ENCODE results near the gene CD99L2.

DNA sequence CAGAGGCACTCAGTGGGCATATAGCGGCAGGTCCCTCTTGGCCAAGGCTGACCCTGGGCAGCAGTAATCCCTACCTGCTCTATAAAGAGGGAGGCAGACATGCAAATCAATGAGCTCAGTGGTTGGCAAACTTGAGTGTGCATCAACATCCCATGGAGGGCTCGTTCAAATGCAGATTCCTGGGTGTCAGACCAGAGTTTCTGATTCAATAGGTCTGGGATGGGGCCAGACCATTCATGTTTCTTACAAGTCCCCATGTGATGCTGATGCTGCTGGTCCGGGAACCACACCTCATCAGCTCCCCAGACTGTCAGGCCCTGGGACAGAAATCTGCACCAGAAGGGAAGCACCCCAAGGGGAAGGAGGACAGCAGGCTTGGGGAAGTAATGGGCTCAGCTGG lies 45.8 kb upstream of the CD99L2 start:
- no peak for TF ChIP-seq CTCF (IDR thresholded peaks at IDR 0.05; ENCODE audit: low read depth, low read length, poor library complexity, severe bottlenecking)
- no peak for TF ChIP-seq EZH2phosphoT487 (IDR thresholded peaks at IDR 0.05; ENCODE audit: borderline replicate concordance, low read length)
